B cell (primary cell): ENCODE results near the gene NDUFS3. TPM values are rescaled to one million over a fixed set of nuclear protein-coding genes. Genes with fewer than 3 reads are reported as not detected.
"Not testable (repeated sequence)": the region's sequence is repeated elsewhere in the genome, so short reads cannot be mapped to it uniquely, and the experiment has no call there.

ENCODE experiments used
- ATAC-seq: fragments of 200-7000 bp; cut with Tn5 transposase; one replicate; pipeline ENCODE4 v1.10.0; 2021; ENCODE audit warnings: low read depth, mild to moderate bottlenecking, moderate number of reproducible peaks, moderate library complexity
- CTCF ChIA-PET: fragments of 350-600 bp; sonication (Branson Sonifier 250); formaldehyde crosslinking; loops from one replicate; lab custom pipeline; 2021; ENCODE audit warnings: antibody characterized with exemption, inconsistent platforms; lab: Charles Lee
- POLR2A ChIA-PET: fragments of 350-600 bp; sonication (Branson Sonifier 250); formaldehyde crosslinking; loops from one replicate; lab custom pipeline; 2021; ENCODE audit warnings: antibody characterized with exemption; lab: Charles Lee
- DNase-seq: peaks from one replicate; pipeline ENCODE4 v3.0.0; 2013
- H2AFZ ChIP-seq: 2 replicates; pipeline ENCODE4 v1.6.1; 2012; ENCODE audit warnings: mild to moderate bottlenecking, low read depth, low read length; ENCODE audit not compliant: insufficient read depth, poor library complexity, severe bottlenecking
- H3K27ac ChIP-seq, 2 donors: 1 replicate in 1 of 2; 2 replicates in 1 of 2; pipeline ENCODE4 v1.5.1; 2012 to 2013; ENCODE audit warnings: low read length in 2 of 2, mild to moderate bottlenecking in 2 of 2, moderate library complexity in 1 of 2
- H3K27me3 ChIP-seq, 4 experiments: fragments of 200-600 bp in 1 of 4; sonication (generic) in 1 of 4; replicated peaks in 1 of 4; 1 replicate in 2 of 4; 2 replicates in 2 of 4; pipeline versions ENCODE4 v1.6.1 to v1.7.0; 2013 to 2016; ENCODE audit warnings: low read length in 3 of 4, mild to moderate bottlenecking in 2 of 4, mixed read lengths in 1 of 4, moderate library complexity in 1 of 4; ENCODE audit not compliant: insufficient read depth in 4 of 4, control insufficient read depth in 3 of 4; ENCODE audit errors: control extremely low read depth in 1 of 4
- H3K36me3 ChIP-seq, 2 experiments: replicated peaks in 1 of 2; 1 replicate in 1 of 2; 2 replicates in 1 of 2; pipeline versions ENCODE4 v1.6.1 to v1.7.1; 2013; ENCODE audit warnings: low read length in 1 of 2; ENCODE audit not compliant: insufficient read depth in 2 of 2, control insufficient read depth in 1 of 2; ENCODE audit errors: control extremely low read depth in 1 of 2, extremely low read depth in 1 of 2
- H3K4me1 ChIP-seq, 2 donors: fragments of 200-600 bp in 1 of 2; sonication (generic) in 1 of 2; 1 replicate in 1 of 2; 2 replicates in 1 of 2; pipeline versions ENCODE4 v1.5.1 to v1.6.1; 2013 to 2017; ENCODE audit warnings: low read length in 2 of 2; ENCODE audit not compliant: control insufficient read depth in 2 of 2, insufficient read depth in 2 of 2
- H3K4me2 ChIP-seq: replicated peaks from 2 replicates; pipeline ENCODE3; 2012; ENCODE audit warnings: mild to moderate bottlenecking, low read depth, low read length; ENCODE audit not compliant: poor library complexity, severe bottlenecking
- H3K4me3 ChIP-seq, 5 experiments: fragments of 200-600 bp in 1 of 5; sonication (generic) in 1 of 5; 1 replicate in 3 of 5; 2 replicates in 2 of 5; pipeline versions ENCODE4 v1.5.1 to v1.7.0; 2011 to 2016; ENCODE audit warnings: low read length in 4 of 5, mild to moderate bottlenecking in 4 of 5, low read depth in 2 of 5, control low read depth in 1 of 5, moderate library complexity in 1 of 5; ENCODE audit not compliant: insufficient read depth in 1 of 5; ENCODE audit errors: control extremely low read depth in 1 of 5, extremely low read depth in 1 of 5
- H3K79me2 ChIP-seq: fragments of 200-600 bp; sonication (generic); one replicate; pipeline ENCODE4 v1.6.0; 2016; ENCODE audit warnings: low read length; ENCODE audit not compliant: control insufficient read depth, insufficient read depth
- H3K9ac ChIP-seq: fragments of 200-600 bp; sonication (generic); 2 replicates; pipeline ENCODE4 v1.6.1; 2017; ENCODE audit warnings: mild to moderate bottlenecking, low read length, moderate library complexity
- H3K9me3 ChIP-seq, 3 donors: one replicate each; pipeline versions ENCODE4 v1.6.1 to v1.7.1; 2013; ENCODE audit warnings: low read length in 2 of 3; ENCODE audit not compliant: control insufficient read depth in 2 of 3, insufficient read depth in 1 of 3; ENCODE audit errors: control extremely low read depth in 1 of 3
- H4K20me1 ChIP-seq: 2 replicates; pipeline ENCODE4 v1.6.0; 2012; ENCODE audit warnings: mild to moderate bottlenecking, low read length; ENCODE audit not compliant: insufficient read depth, control insufficient read depth, poor library complexity, severe bottlenecking
- H3K27ac Mint-ChIP-seq: one replicate; pipeline ENCODE4 v1.8.0; 2021; ENCODE audit warnings: mixed read lengths
- H3K27me3 Mint-ChIP-seq: one replicate; pipeline ENCODE4 v1.8.0; 2021; ENCODE audit warnings: mixed read lengths
- H3K4me1 Mint-ChIP-seq: one replicate; pipeline ENCODE4 v1.8.0; 2021; ENCODE audit warnings: mixed read lengths
- H3K4me3 Mint-ChIP-seq: one replicate; pipeline ENCODE4 v1.8.0; 2021; ENCODE audit warnings: mixed read lengths
- H3K9me3 Mint-ChIP-seq: one replicate; pipeline ENCODE4 v1.8.0; 2022; ENCODE audit warnings: mixed read lengths; ENCODE audit not compliant: insufficient read depth
- EZH2 ChIP-seq: IDR thresholded peaks from 2 replicates; pipeline ENCODE4 v1.6.1; 2012; ENCODE audit warnings: borderline replicate concordance, low read depth, mild to moderate bottlenecking, moderate library complexity, low read length; ENCODE audit not compliant: insufficient read depth, poor library complexity, severe bottlenecking
- WGBS: methylation state at CpG from one replicate; pipeline ENCODE4 v1.1.5; 2013; ENCODE audit warnings: missing lambda C conversion rate; ENCODE audit not compliant: insufficient coverage; 5-methylcytosine and 5-hydroxymethylcytosine counted together
- intact Hi-C: fragments of 100-400 bp; cut with micrococcal nuclease; formaldehyde crosslinking; loops from one replicate; pipeline ENCODE4 v1.10.0; 2022
- polyA plus RNA-seq: library from polyadenylated mRNA; depleted of rRNA; stranded (reverse); fragments of >200 nt; gene quantifications from 2 replicates; pipeline ENCODE4 v1.2.3, GENCODE V29; 2012
- total RNA-seq, 2 donors: library from RNA; stranded (reverse); fragments of 120-200 nt in 1 of 2; gene quantifications; 1 replicate in 1 of 2; 2 replicates in 1 of 2; pipeline versions ENCODE4 v1.2.3 to v1.2.4, GENCODE V29; 2013 to 2022
- TF ChIP-seq, protein P1 (sequence below): fragments of 200-600 bp; IDR thresholded peaks from one replicate; pipeline ENCODE4 v1.8.0; 2022; ENCODE audit warnings: antibody characterized with exemption, mild to moderate bottlenecking

NDUFS3 gene
- total and polyA plus RNA-seq, 2 donors (not counting 1 experiment from before 2014, with no cell fraction given): 78.5 to 79.5 TPM

DNA sequence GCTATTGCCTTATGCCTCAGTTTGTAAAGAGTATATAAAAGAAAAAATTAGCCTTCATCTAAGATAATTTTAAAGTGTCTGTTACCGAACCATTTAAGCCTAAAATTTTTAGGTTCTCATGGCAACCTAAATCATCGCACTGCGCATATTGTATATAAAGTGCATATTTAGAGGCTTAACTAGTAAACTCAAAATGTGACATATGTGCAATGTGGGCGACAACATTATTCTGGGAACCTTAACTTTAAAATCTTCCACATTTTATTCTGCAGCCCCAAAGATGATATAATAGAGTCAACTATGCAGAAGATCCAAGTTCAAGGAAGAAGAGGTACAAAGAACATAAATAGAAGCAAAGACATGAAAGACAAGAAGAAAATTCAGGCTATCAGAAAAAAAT, 48.9 kb upstream of the NDUFS3 start:
- ChIA-PET POLR2A (no interaction called here), CTCF (no interaction called here)
- H3K9ac ChIP-seq: no peak overlapping the region
- Mint-ChIP-seq H3K27ac (no peak overlapping the region), H3K9me3 (no peaks in the 10 kb centered on the region), H3K27me3 (no peaks in the 10 kb centered on the region), H3K4me1 (peaks cover 48% of the 10 kb centered on the region), H3K4me3 (no peak overlapping the region)
- H4K20me1 ChIP-seq: peaks cover 96% of the 10 kb centered on the region
- no peak overlapping the region for H2AFZ ChIP-seq
- no peaks in the 10 kb centered on the region for H3K27me3 ChIP-seq
- peaks cover 100% of the 10 kb centered on the region for H3K79me2 ChIP-seq
- no peak overlapping the region for H3K4me2 ChIP-seq
- TF ChIP-seq, protein P1, sequence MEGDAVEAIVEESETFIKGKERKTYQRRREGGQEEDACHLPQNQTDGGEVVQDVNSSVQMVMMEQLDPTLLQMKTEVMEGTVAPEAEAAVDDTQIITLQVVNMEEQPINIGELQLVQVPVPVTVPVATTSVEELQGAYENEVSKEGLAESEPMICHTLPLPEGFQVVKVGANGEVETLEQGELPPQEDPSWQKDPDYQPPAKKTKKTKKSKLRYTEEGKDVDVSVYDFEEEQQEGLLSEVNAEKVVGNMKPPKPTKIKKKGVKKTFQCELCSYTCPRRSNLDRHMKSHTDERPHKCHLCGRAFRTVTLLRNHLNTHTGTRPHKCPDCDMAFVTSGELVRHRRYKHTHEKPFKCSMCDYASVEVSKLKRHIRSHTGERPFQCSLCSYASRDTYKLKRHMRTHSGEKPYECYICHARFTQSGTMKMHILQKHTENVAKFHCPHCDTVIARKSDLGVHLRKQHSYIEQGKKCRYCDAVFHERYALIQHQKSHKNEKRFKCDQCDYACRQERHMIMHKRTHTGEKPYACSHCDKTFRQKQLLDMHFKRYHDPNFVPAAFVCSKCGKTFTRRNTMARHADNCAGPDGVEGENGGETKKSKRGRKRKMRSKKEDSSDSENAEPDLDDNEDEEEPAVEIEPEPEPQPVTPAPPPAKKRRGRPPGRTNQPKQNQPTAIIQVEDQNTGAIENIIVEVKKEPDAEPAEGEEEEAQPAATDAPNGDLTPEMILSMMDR: no peak
- TF ChIP-seq EZH2: no peak
- H3K4me3 ChIP-seq: no peak overlapping the region
- H3K27ac ChIP-seq: peak overlapping the region in 1 of 2 donors; percentile 37
- no peak for DNase-seq
- no CpG with 5 or more reads among the region's 4 CpGs for WGBS
- H3K36me3 ChIP-seq: peaks cover 0 to 25% of the 10 kb centered on the region in 2 experiments
- ATAC-seq: no peak
- intact Hi-C loops: no loop called here
- no peaks in the 10 kb centered on the region for H3K9me3 ChIP-seq
- H3K4me1 ChIP-seq: peaks cover 24 to 27% of the 10 kb centered on the region in 2 donors

DNA sequence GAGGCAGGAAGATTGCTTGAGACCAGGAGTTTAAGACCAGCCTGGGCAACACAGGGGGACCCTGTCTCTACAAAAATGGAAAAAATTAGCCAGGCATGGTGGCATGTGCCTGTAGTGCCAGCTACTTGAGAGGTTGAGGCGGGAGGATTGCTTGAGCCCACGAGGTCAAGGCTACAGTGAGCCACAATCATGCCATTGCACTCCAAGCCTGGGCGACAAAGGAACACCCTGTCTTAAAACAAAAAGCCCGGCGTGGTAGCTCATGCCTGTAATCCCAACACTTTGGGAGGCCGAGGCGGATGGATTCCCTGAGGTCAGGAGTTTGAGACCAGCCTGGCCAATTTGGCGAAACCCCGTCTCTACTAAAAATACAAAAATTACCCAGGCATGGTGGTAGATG, 48.2 kb upstream of the NDUFS3 start:
- H3K27me3 ChIP-seq, H3K4me3 ChIP-seq, intact Hi-C loops, H3K4me3 Mint-ChIP-seq, H3K27ac Mint-ChIP-seq, ATAC-seq, CTCF ChIA-PET, H2AFZ ChIP-seq, H3K4me2 ChIP-seq, H3K9me3 Mint-ChIP-seq, H3K9ac ChIP-seq, H3K27me3 Mint-ChIP-seq, POLR2A ChIA-PET, DNase-seq, H3K9me3 ChIP-seq: not testable (repeated sequence)
- H3K4me1 Mint-ChIP-seq: peaks cover 44% of the 10 kb centered on the region
- H3K79me2 ChIP-seq: peaks cover 100% of the 10 kb centered on the region
- peak overlapping the region in 1 of 2 donors; percentile 37 for H3K27ac ChIP-seq
- H4K20me1 ChIP-seq: peaks cover 94% of the 10 kb centered on the region
- H3K4me1 ChIP-seq: peaks cover 17 to 21% of the 10 kb centered on the region in 2 donors
- 95% methylated on average over 9 of the region's 9 CpGs for WGBS
- H3K36me3 ChIP-seq: peaks cover 0 to 25% of the 10 kb centered on the region in 2 experiments
